ENCODE results near the gene ABCB1.

Gene ABCB1

GRCh38 chr7:87505557-87506245, 95.0 kb downstream of the ABCB1 start:
- Histone ChIP-seq H3K9ac (ENCODE audit: insufficient read length) (no peak overlapping the region), H3K4me3 (no peak overlapping the region), H3K27ac (no peak overlapping the region), H3K9me3 (ENCODE audit: low read depth, low read length) (no peaks in the 10 kb centered on the region), H3K36me3 (ENCODE audit: insufficient read depth, low read length) (no peaks in the 10 kb centered on the region)
- no peak for TF ChIP-seq POLR2AphosphoS5 (IDR thresholded peaks at IDR 0.05; ENCODE audit: borderline replicate concordance, low read depth, low read length)
- TF ChIP-seq EZH2 (IDR thresholded peaks at IDR 0.05): no peak
- TF ChIP-seq FOXP2 (optimal IDR thresholded peaks at IDR 0.05; ENCODE audit: control extremely low read depth, extremely low read length, insufficient read depth): no peak
- DNase-seq (ENCODE audit: low read depth, low spot score): no peak

- Histone ChIP-seq H3K4me3 (no peak overlapping the region), H3K36me3 (ENCODE audit: insufficient read depth, low read length) (no peaks in the 10 kb centered on the region), H3K9ac (ENCODE audit: insufficient read length) (no peak overlapping the region), H3K27ac (no peak overlapping the region), H3K9me3 (ENCODE audit: low read depth, low read length) (no peaks in the 10 kb centered on the region)
- TF ChIP-seq POLR2AphosphoS5 (IDR thresholded peaks at IDR 0.05; ENCODE audit: borderline replicate concordance, low read depth, low read length) (no peak), EZH2 (IDR thresholded peaks at IDR 0.05) (no peak), FOXP2 (optimal IDR thresholded peaks at IDR 0.05; ENCODE audit: control extremely low read depth, extremely low read length, insufficient read depth) (no peak)
- DNase-seq (ENCODE audit: low read depth, low spot score): no peak
Measured at GRCh38 chr7:87505122-87505521, 95.6 kb downstream of the ABCB1 start.

GRCh38 chr7:87499494-87499893, 101.2 kb downstream of the ABCB1 start:
- no peak overlapping the region for H3K4me3 ChIP-seq
- DNase-seq (ENCODE audit: low read depth, low spot score): no peak
- TF ChIP-seq EZH2 (IDR thresholded peaks at IDR 0.05): no peak
- no peak for TF ChIP-seq POLR2AphosphoS5 (IDR thresholded peaks at IDR 0.05; ENCODE audit: borderline replicate concordance, low read depth, low read length)
- no peak for TF ChIP-seq FOXP2 (optimal IDR thresholded peaks at IDR 0.05; ENCODE audit: control extremely low read depth, extremely low read length, insufficient read depth)

GRCh38 chr7:87498893-87499292, 101.8 kb downstream of the ABCB1 start:
- no peak for DNase-seq (ENCODE audit: low read depth, low spot score)
- Histone ChIP-seq H3K9ac (ENCODE audit: insufficient read length) (no peak overlapping the region), H3K36me3 (ENCODE audit: insufficient read depth, low read length) (no peaks in the 10 kb centered on the region), H3K4me3 (no peak overlapping the region), H3K27ac (no peak overlapping the region), H3K9me3 (ENCODE audit: low read depth, low read length) (no peaks in the 10 kb centered on the region)
- TF ChIP-seq FOXP2 (optimal IDR thresholded peaks at IDR 0.05; ENCODE audit: control extremely low read depth, extremely low read length, insufficient read depth): no peak

More at GRCh38 chr7:87499494-87499893, 101.2 kb downstream of the ABCB1 start:
- Histone ChIP-seq H3K9ac (ENCODE audit: insufficient read length) (no peak overlapping the region), H3K27ac (no peak overlapping the region), H3K36me3 (ENCODE audit: insufficient read depth, low read length) (no peaks in the 10 kb centered on the region), H3K9me3 (ENCODE audit: low read depth, low read length) (no peaks in the 10 kb centered on the region)

- DNase-seq (ENCODE audit: low read depth, low spot score): no peak
- no peak for TF ChIP-seq FOXP2 (optimal IDR thresholded peaks at IDR 0.05; ENCODE audit: control extremely low read depth, extremely low read length, insufficient read depth)
- no peak for TF ChIP-seq EZH2 (IDR thresholded peaks at IDR 0.05)
- TF ChIP-seq POLR2AphosphoS5 (IDR thresholded peaks at IDR 0.05; ENCODE audit: borderline replicate concordance, low read depth, low read length): no peak
- no peak overlapping the region for H3K9ac ChIP-seq (ENCODE audit: insufficient read length)
- H3K9me3 ChIP-seq (ENCODE audit: low read depth, low read length): no peaks in the 10 kb centered on the region
- no peak overlapping the region for H3K27ac ChIP-seq
- H3K36me3 ChIP-seq (ENCODE audit: insufficient read depth, low read length): no peaks in the 10 kb centered on the region
- no peak overlapping the region for H3K4me3 ChIP-seq
Measured at GRCh38 chr7:87497482-87497881, 103.2 kb downstream of the ABCB1 start.

GRCh38 chr7:87495366-87495765, 105.3 kb downstream of the ABCB1 start:
- no peak overlapping the region for H3K4me3 ChIP-seq
- no peak overlapping the region for H3K9ac ChIP-seq (ENCODE audit: insufficient read length)
- no peaks in the 10 kb centered on the region for H3K9me3 ChIP-seq (ENCODE audit: low read depth, low read length)
- TF ChIP-seq POLR2AphosphoS5 (IDR thresholded peaks at IDR 0.05; ENCODE audit: borderline replicate concordance, low read depth, low read length) (no peak), EZH2 (IDR thresholded peaks at IDR 0.05) (no peak), FOXP2 (optimal IDR thresholded peaks at IDR 0.05; ENCODE audit: control extremely low read depth, extremely low read length, insufficient read depth) (no peak)
- H3K36me3 ChIP-seq (ENCODE audit: insufficient read depth, low read length): no peaks in the 10 kb centered on the region
- H3K27ac ChIP-seq: no peak overlapping the region
- DNase-seq (ENCODE audit: low read depth, low spot score): no peak

GRCh38 chr7:87494454-87494853, 106.2 kb downstream of the ABCB1 start:
- Histone ChIP-seq H3K36me3 (ENCODE audit: insufficient read depth, low read length) (no peaks in the 10 kb centered on the region), H3K27ac (no peak overlapping the region), H3K9ac (ENCODE audit: insufficient read length) (no peak overlapping the region), H3K9me3 (ENCODE audit: low read depth, low read length) (no peaks in the 10 kb centered on the region), H3K4me3 (no peak overlapping the region)
- DNase-seq (ENCODE audit: low read depth, low spot score): no peak
- TF ChIP-seq FOXP2 (optimal IDR thresholded peaks at IDR 0.05; ENCODE audit: control extremely low read depth, extremely low read length, insufficient read depth): no peak

GRCh38 chr7:87483131-87483530, 117.6 kb downstream of the ABCB1 start:
- H3K36me3 ChIP-seq (ENCODE audit: insufficient read depth, low read length): no peaks in the 10 kb centered on the region
- H3K4me3 ChIP-seq: no peak overlapping the region
- no peak for DNase-seq (ENCODE audit: low read depth, low spot score)
- no peaks in the 10 kb centered on the region for H3K9me3 ChIP-seq (ENCODE audit: low read depth, low read length)
- H3K27ac ChIP-seq: no peak overlapping the region
- no peak for TF ChIP-seq FOXP2 (optimal IDR thresholded peaks at IDR 0.05; ENCODE audit: control extremely low read depth, extremely low read length, insufficient read depth)
- TF ChIP-seq POLR2AphosphoS5 (IDR thresholded peaks at IDR 0.05; ENCODE audit: borderline replicate concordance, low read depth, low read length): no peak
- no peak for TF ChIP-seq EZH2 (IDR thresholded peaks at IDR 0.05)
- no peak overlapping the region for H3K9ac ChIP-seq (ENCODE audit: insufficient read length)

- no peak for TF ChIP-seq POLR2AphosphoS5 (IDR thresholded peaks at IDR 0.05; ENCODE audit: borderline replicate concordance, low read depth, low read length)
- TF ChIP-seq EZH2 (IDR thresholded peaks at IDR 0.05): no peak
- no peak for TF ChIP-seq FOXP2 (optimal IDR thresholded peaks at IDR 0.05; ENCODE audit: control extremely low read depth, extremely low read length, insufficient read depth)
Measured at GRCh38 chr7:87482115-87482514, 118.6 kb downstream of the ABCB1 start.

More at GRCh38 chr7:87482115-87482514, 118.6 kb downstream of the ABCB1 start:
- Histone ChIP-seq H3K9me3 (ENCODE audit: low read depth, low read length) (no peaks in the 10 kb centered on the region), H3K36me3 (ENCODE audit: insufficient read depth, low read length) (no peaks in the 10 kb centered on the region), H3K27ac (no peak overlapping the region), H3K4me3 (no peak overlapping the region), H3K9ac (ENCODE audit: insufficient read length) (no peak overlapping the region)
- DNase-seq (ENCODE audit: low read depth, low spot score): no peak

Measured in SK-N-MC (cell line).